AG10803 (cell line): ENCODE results near the gene NRF1.

Experiments
- DNase-seq: peaks from one replicate; pipeline ENCODE4 v3.0.0; 2010; ENCODE audit warnings: low read depth
- H3K4me3 ChIP-seq: 2 replicates; pipeline ENCODE4 v1.5.1; 2011; ENCODE audit warnings: mild to moderate bottlenecking, low read length, control low read depth
- CTCF ChIP-seq: conservative IDR thresholded peaks from 2 replicates; pipeline ENCODE4 v1.5.1; 2011; ENCODE audit warnings: mild to moderate bottlenecking, low read length, control low read depth, inconsistent platforms

Gene NRF1

DNA sequence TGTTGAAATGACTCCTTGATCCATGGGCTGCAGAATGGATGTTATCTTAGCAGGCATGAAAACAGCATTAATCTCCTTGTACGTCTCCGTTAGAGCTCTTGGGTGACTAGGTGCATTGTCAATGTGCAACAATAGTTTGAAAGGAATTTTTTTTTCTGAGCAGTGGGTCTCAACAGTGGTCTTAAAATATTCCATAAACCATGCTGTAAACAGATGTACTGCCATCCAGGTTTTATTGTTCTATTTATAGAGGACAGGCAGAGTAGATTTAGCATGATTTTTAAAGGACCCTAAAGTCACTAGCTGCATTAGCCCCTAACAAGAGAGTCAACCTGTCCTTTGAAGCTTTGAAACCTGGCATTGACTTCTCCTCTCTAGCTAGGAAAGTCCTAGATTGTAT, 64.0 kb downstream of the NRF1 start:
- H3K4me3 ChIP-seq, result no peak overlapping the region
- no peak for DNase-seq
- TF ChIP-seq CTCF, result no peak

DNA sequence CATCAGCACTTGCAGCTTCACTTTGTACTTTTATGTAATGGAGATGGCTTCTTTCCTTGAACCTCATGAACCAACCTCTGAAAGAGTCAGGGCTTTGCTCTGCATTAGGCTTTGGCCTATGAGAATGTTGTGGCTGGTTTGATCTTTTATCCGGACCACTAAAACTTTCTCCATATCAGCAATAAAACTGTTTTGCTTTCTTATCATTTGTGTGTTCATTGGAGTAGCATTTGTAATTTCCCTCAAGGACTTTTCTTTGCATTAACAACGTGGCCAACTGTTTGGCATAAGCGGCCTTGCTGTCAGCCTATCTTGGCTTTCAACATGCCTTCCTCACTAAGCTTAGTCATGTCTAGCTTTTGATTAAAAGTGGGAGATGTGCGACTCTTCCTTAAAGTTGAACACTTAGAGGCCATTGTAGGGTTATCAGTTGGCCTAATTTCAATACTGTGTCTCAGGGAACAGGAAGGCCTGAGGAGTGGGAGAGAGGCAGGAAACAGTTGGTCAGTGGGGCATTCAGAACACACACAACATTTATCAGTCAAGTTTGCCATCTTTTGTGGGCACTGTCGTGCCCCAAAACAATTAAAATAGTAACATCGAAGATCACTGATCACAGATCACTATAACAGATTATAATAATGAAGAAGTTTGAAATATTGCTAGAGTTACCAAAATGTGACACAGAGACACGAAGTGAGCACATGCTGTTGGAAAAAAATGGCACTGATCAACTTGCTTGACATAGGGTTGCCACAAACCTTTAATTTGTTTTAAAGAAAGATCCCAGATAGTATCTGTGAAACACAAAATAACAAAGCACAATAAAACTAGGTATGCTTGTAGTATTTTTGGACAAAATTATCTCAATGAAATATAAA, 64.7 kb downstream of the NRF1 start:
- TF ChIP-seq CTCF, result no peak
- DNase-seq, result no peak

GRCh38 chr7:129677796-129678195, 66.3 kb downstream of the NRF1 start:
- no peak for DNase-seq
- TF ChIP-seq CTCF, result no peak
- H3K4me3 ChIP-seq, result no peak overlapping the region

More for the DNA sequence above, 64.7 kb downstream of the NRF1 start:
- H3K4me3 ChIP-seq, result no peak overlapping the region

GRCh38 chr7:129678606-129679005, 67.1 kb downstream of the NRF1 start:
- no peak for DNase-seq
- no peak for TF ChIP-seq CTCF
- no peak overlapping the region for H3K4me3 ChIP-seq

GRCh38 chr7:129680400-129680799, 68.9 kb downstream of the NRF1 start:
- H3K4me3 ChIP-seq, result no peak overlapping the region
- no peak for TF ChIP-seq CTCF
- no peak for DNase-seq

GRCh38 chr7:129684777-129685176, 73.3 kb downstream of the NRF1 start:
- no peak for TF ChIP-seq CTCF

GRCh38 chr7:129686063-129686462, 74.5 kb downstream of the NRF1 start:
- TF ChIP-seq CTCF, result no peak
- no peak overlapping the region for H3K4me3 ChIP-seq
- no peak for DNase-seq

More at GRCh38 chr7:129684777-129685176, 73.3 kb downstream of the NRF1 start:
- DNase-seq, result no peak
- no peak overlapping the region for H3K4me3 ChIP-seq
